Nephron progenitor cell (in vitro differentiated cells): ENCODE measurements around the gene PHACTR1.
A peak's percentile ranks its signal among the peaks of the same experiment; 100 is the strongest.
"Not testable (repeated sequence)": the region's sequence is repeated elsewhere in the genome, so short reads cannot be mapped to it uniquely, and the experiment has no call there.

Source experiments
- DNase-seq: peaks from one replicate; pipeline ENCODE4 v3.0.0; 2021
- H3K27ac Mint-ChIP-seq: 2 replicates; pipeline ENCODE4 v1.8.0; 2021; ENCODE audit warnings: mild to moderate bottlenecking, moderate library complexity, mixed read lengths
- H3K27me3 Mint-ChIP-seq: 2 replicates; pipeline ENCODE4 v1.8.0; 2021; ENCODE audit warnings: mild to moderate bottlenecking, low read depth, mixed read lengths; ENCODE audit not compliant: poor library complexity
- H3K36me3 Mint-ChIP-seq: 2 replicates; pipeline ENCODE4 v1.8.0; 2021; ENCODE audit warnings: low read depth, mixed read lengths
- H3K4me1 Mint-ChIP-seq: 2 replicates; pipeline ENCODE4 v1.8.0; 2021; ENCODE audit warnings: mixed read lengths
- H3K4me3 Mint-ChIP-seq: 2 replicates; pipeline ENCODE4 v1.8.0; 2021; ENCODE audit warnings: mild to moderate bottlenecking, moderate library complexity, mixed read lengths
- H3K9me3 Mint-ChIP-seq: 2 replicates; pipeline ENCODE4 v1.8.0; 2021; ENCODE audit warnings: mild to moderate bottlenecking, moderate library complexity, mixed read lengths
- TF ChIP-seq, protein P1 (sequence below): fragments of 200-600 bp; sonication (generic); IDR thresholded peaks from 2 replicates; pipeline ENCODE4 v1.5.0; 2021; ENCODE audit warnings: antibody characterized with exemption

PHACTR1 gene

GRCh38 chr6:13157293-13157692 lies 440.7 kb downstream of the PHACTR1 start:
- DNase-seq, result no peak
- H3K4me1 Mint-ChIP-seq, result peaks cover 20% of the 10 kb centered on the region
- TF ChIP-seq, protein P1, sequence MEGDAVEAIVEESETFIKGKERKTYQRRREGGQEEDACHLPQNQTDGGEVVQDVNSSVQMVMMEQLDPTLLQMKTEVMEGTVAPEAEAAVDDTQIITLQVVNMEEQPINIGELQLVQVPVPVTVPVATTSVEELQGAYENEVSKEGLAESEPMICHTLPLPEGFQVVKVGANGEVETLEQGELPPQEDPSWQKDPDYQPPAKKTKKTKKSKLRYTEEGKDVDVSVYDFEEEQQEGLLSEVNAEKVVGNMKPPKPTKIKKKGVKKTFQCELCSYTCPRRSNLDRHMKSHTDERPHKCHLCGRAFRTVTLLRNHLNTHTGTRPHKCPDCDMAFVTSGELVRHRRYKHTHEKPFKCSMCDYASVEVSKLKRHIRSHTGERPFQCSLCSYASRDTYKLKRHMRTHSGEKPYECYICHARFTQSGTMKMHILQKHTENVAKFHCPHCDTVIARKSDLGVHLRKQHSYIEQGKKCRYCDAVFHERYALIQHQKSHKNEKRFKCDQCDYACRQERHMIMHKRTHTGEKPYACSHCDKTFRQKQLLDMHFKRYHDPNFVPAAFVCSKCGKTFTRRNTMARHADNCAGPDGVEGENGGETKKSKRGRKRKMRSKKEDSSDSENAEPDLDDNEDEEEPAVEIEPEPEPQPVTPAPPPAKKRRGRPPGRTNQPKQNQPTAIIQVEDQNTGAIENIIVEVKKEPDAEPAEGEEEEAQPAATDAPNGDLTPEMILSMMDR, result no peak
- no peaks in the 10 kb centered on the region for H3K36me3 Mint-ChIP-seq
- H3K9me3 Mint-ChIP-seq, result no peaks in the 10 kb centered on the region
- no peak overlapping the region for H3K4me3 Mint-ChIP-seq
- no peak overlapping the region for H3K27ac Mint-ChIP-seq
- peaks cover 12% of the 10 kb centered on the region for H3K27me3 Mint-ChIP-seq

GRCh38 chr6:13159300-13159699 lies 442.7 kb downstream of the PHACTR1 start:
- no peak for DNase-seq
- H3K27ac Mint-ChIP-seq, result no peak overlapping the region
- peaks cover 7% of the 10 kb centered on the region for H3K27me3 Mint-ChIP-seq
- no peaks in the 10 kb centered on the region for H3K36me3 Mint-ChIP-seq
- peaks cover 16% of the 10 kb centered on the region for H3K4me1 Mint-ChIP-seq
- no peak overlapping the region for H3K4me3 Mint-ChIP-seq
- no peaks in the 10 kb centered on the region for H3K9me3 Mint-ChIP-seq
- TF ChIP-seq, protein P1, result no peak

DNA sequence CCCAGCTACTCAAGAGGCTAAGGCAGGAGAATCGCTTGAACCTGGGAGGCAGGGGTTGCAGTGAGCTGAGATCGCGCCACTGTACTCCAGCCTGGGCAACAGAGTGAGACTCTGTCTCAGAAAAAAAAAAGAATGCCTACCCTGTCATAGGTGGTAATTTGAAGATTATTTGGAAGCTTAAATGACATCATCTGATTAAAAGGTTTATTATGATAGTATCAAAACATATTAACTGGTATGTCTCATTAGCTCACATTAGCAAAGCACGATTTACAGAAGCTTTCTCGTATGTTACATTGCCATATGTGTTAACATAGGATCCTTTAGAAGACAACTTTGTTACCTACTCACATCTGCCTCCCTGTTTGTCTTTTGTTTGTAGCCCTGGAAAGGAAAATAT lies 443.3 kb downstream of the PHACTR1 start:
- not testable (repeated sequence) for H3K36me3 Mint-ChIP-seq, H3K9me3 Mint-ChIP-seq, DNase-seq, H3K27me3 Mint-ChIP-seq, H3K27ac Mint-ChIP-seq, H3K4me3 Mint-ChIP-seq
- peaks cover 16% of the 10 kb centered on the region for H3K4me1 Mint-ChIP-seq

- Mint-ChIP-seq H3K9me3 (no peaks in the 10 kb centered on the region), H3K4me3 (no peak overlapping the region), H3K27ac (no peak overlapping the region), H3K36me3 (no peaks in the 10 kb centered on the region), H3K4me1 (peaks cover 37% of the 10 kb centered on the region), H3K27me3 (peaks cover 6% of the 10 kb centered on the region)
- no peak for DNase-seq
- TF ChIP-seq, protein P1, result no peak
These were observed 446.8 kb downstream of the PHACTR1 start for GRCh38 chr6:13163161-13163944.

- Mint-ChIP-seq H3K27ac (no peak overlapping the region), H3K4me1 (peaks cover 37% of the 10 kb centered on the region), H3K4me3 (no peak overlapping the region), H3K36me3 (no peaks in the 10 kb centered on the region), H3K9me3 (peaks cover 7% of the 10 kb centered on the region), H3K27me3 (peaks cover 9% of the 10 kb centered on the region)
- no peak for DNase-seq
- TF ChIP-seq, protein P1, result no peak
These were observed 447.7 kb downstream of the PHACTR1 start for GRCh38 chr6:13164291-13164690.

DNA sequence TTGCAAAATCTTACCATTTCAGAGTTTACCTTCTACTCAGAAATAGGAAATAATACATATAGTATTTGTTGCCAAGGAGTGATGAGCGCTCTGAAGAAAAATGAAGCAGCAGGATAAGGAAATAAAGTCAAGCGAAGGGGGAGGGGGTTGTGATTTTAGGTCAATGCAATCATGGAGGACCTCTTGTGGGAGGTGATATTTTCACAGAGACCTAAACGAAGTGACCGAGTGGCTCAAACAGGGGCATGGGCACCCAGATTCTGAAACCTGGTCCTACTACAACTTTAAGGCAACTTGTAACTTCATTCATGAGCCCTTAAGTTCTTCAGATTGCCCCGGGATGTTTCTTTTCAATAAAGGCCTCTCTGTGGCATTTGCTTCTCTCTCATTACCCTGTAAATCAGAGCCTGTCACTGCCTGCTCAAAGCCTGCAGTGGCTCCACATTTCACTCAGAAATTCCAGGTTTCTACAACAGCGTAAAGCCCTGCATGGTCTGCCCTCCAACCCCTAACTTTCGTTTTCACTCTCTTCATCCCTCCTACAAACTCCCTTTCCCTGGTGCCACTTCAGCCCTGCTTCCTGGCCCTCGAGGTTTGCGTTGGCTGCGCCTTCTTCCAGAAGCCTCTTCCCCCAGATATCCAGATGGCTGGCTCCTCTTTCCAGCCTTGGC lies 449.1 kb downstream of the PHACTR1 start:
- Mint-ChIP-seq H3K36me3 (no peaks in the 10 kb centered on the region), H3K4me3 (peak overlapping the region; percentile 1), H3K9me3 (peaks cover 7% of the 10 kb centered on the region), H3K27ac (peak overlapping the region; percentile 1), H3K4me1 (peaks cover 37% of the 10 kb centered on the region), H3K27me3 (peaks cover 9% of the 10 kb centered on the region)
- peak; percentile 22 for DNase-seq
- TF ChIP-seq, protein P1, result no peak
